Hematopoietic multipotent progenitor cell (in vitro differentiated cells): ENCODE measurements around the gene REXO5. TPM values are rescaled to one million over a fixed set of nuclear protein-coding genes. Genes with fewer than 3 reads are reported as not detected.

Source experiments
- small RNA-seq: library from RNA; depleted of rRNA; stranded (forward); fragments of <200 nt; gene quantifications from one replicate; pipeline ENCODE3, GENCODE V24; 2012
- total RNA-seq: library from RNA; depleted of rRNA; stranded (reverse); fragments of >200 nt; gene quantifications from one replicate; pipeline ENCODE4 v1.2.3, GENCODE V29; 2012

The REXO5 gene
- total RNA-seq, 1 donor = 33.4 TPM

Small RNAs within 50 kb of the gene (small RNA-seq; reads per million reads assigned to genes)
- gene RF00618 = not detected
- gene RNU6-944P = not detected

Other genes starting within 250 kb of the REXO5 start
- not detected for gene ACSM2B, start 230.2 kb upstream of the REXO5 start, total RNA-seq
- 0.27 TPM for gene ACSM1, start 108.8 kb upstream of the REXO5 start, total RNA-seq
- 193 TPM for gene THUMPD1, start 64.7 kb upstream of the REXO5 start, total RNA-seq
- 67.1 TPM for gene ACSM3, start 42.5 kb upstream of the REXO5 start, total RNA-seq
- gene ERI2, start 55 bp upstream of the REXO5 start, total RNA-seq = 9.7 TPM
- 4.6 TPM for gene DCUN1D3, start 93.8 kb downstream of the REXO5 start, total RNA-seq
- gene LYRM1, start 94.2 kb downstream of the REXO5 start, total RNA-seq = 30.4 TPM